ENCODE results near the gene EFNB2.

The EFNB2 gene

GRCh38 chr13:106526738-106527444 is 8.6 kb downstream of the EFNB2 start:
- Histone ChIP-seq H3K4me1 (ENCODE audit: control insufficient read depth in 1 of 2, insufficient read depth in 2 of 2, low read length in 2 of 2) (peaks cover 5 to 27% of the 10 kb centered on the region in 2 donors), H3K4me3 (ENCODE audit: low read depth in 1 of 2, low read length in 2 of 2) (no peak overlapping the region), H3K9ac (ENCODE audit: low read depth in 1 of 2, low read length in 2 of 2) (no peak overlapping the region), H3K36me3 (ENCODE audit: control insufficient read depth in 1 of 2, insufficient read depth in 2 of 2, low read length in 2 of 2) (peaks cover 0 to 3% of the 10 kb centered on the region in 2 donors), H3K9me3 (ENCODE audit: control insufficient read depth in 1 of 2, low read length in 2 of 2) (no peaks in the 10 kb centered on the region), H3K27me3 (ENCODE audit: control insufficient read depth in 1 of 2, insufficient read depth in 2 of 2, low read length in 2 of 2) (no peaks in the 10 kb centered on the region), H3K27ac (ENCODE audit: low read depth, low read length) (no peak overlapping the region)

DNA sequence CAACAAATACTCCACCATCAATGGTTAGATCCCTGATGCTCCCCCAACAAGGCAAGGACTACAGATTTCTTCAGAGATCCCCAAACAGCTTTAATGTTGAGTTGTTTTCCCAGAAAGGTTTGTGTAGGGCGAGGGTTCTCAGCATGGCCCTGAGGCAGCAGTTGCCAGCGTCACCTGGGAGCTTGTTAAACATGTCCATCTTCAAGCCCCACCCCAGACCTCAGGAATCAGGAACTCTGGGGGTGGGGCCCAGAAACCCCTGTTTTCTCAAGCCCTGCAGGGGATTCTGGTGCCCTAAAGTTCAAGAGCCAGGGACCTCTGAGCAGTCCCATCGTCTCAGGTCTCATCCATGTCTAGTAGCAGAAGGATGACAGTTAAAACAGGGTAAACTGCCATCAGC is 9.6 kb downstream of the EFNB2 start:
- Histone ChIP-seq H3K36me3 (ENCODE audit: control insufficient read depth in 1 of 2, insufficient read depth in 2 of 2, low read length in 2 of 2) (peaks cover 0 to 3% of the 10 kb centered on the region in 2 donors), H3K27ac (ENCODE audit: low read depth, low read length) (no peak overlapping the region), H3K9me3 (ENCODE audit: control insufficient read depth in 1 of 2, low read length in 2 of 2) (no peaks in the 10 kb centered on the region), H3K27me3 (ENCODE audit: control insufficient read depth in 1 of 2, insufficient read depth in 2 of 2, low read length in 2 of 2) (no peaks in the 10 kb centered on the region), H3K9ac (ENCODE audit: low read depth in 1 of 2, low read length in 2 of 2) (no peak overlapping the region), H3K4me1 (ENCODE audit: control insufficient read depth in 1 of 2, insufficient read depth in 2 of 2, low read length in 2 of 2) (peaks cover 0 to 19% of the 10 kb centered on the region in 2 donors), H3K4me3 (ENCODE audit: low read depth in 1 of 2, low read length in 2 of 2) (no peak overlapping the region)

DNA sequence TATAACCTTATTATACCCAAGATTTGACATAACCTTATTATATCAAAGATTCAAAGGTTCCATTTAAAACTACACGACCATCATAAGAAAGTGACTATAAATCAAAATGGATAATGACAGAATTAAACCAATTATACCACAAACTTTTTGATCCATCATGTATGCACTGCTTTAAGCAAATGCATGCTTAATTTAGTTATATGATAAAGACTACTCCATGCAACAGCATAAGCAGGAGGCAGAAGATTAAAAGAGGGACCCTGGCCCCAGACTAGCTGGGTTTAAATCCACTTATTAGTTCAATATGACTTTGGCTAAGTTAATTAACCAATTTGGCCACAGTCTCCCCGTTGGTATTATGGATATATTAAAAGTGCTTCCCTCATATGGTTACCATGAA is 11.4 kb downstream of the EFNB2 start:
- Histone ChIP-seq H3K27ac (ENCODE audit: low read depth, low read length) (no peak overlapping the region), H3K4me3 (ENCODE audit: low read depth in 1 of 2, low read length in 2 of 2) (no peak overlapping the region), H3K9ac (ENCODE audit: low read depth in 1 of 2, low read length in 2 of 2) (no peak overlapping the region), H3K27me3 (ENCODE audit: control insufficient read depth in 1 of 2, insufficient read depth in 2 of 2, low read length in 2 of 2) (no peaks in the 10 kb centered on the region), H3K9me3 (ENCODE audit: control insufficient read depth in 1 of 2, low read length in 2 of 2) (no peaks in the 10 kb centered on the region), H3K36me3 (ENCODE audit: control insufficient read depth in 1 of 2, insufficient read depth in 2 of 2, low read length in 2 of 2) (peaks cover 0 to 3% of the 10 kb centered on the region in 2 donors), H3K4me1 (ENCODE audit: control insufficient read depth in 1 of 2, insufficient read depth in 2 of 2, low read length in 2 of 2) (peaks cover 0 to 5% of the 10 kb centered on the region in 2 donors)

GRCh38 chr13:106523576-106523975 is 11.9 kb downstream of the EFNB2 start:
- Histone ChIP-seq H3K27ac (ENCODE audit: low read depth, low read length) (no peak overlapping the region), H3K27me3 (ENCODE audit: control insufficient read depth in 1 of 2, insufficient read depth in 2 of 2, low read length in 2 of 2) (no peaks in the 10 kb centered on the region), H3K36me3 (ENCODE audit: control insufficient read depth in 1 of 2, insufficient read depth in 2 of 2, low read length in 2 of 2) (peaks cover 0 to 3% of the 10 kb centered on the region in 2 donors), H3K9ac (ENCODE audit: low read depth in 1 of 2, low read length in 2 of 2) (no peak overlapping the region), H3K4me3 (ENCODE audit: low read depth in 1 of 2, low read length in 2 of 2) (no peak overlapping the region), H3K9me3 (ENCODE audit: control insufficient read depth in 1 of 2, low read length in 2 of 2) (no peaks in the 10 kb centered on the region), H3K4me1 (ENCODE audit: control insufficient read depth in 1 of 2, insufficient read depth in 2 of 2, low read length in 2 of 2) (peaks cover 0 to 5% of the 10 kb centered on the region in 2 donors)

GRCh38 chr13:106522898-106523525 is 12.4 kb downstream of the EFNB2 start:
- no peak overlapping the region for H3K4me3 ChIP-seq (ENCODE audit: low read depth in 1 of 2, low read length in 2 of 2)
- H3K9ac ChIP-seq (ENCODE audit: low read depth in 1 of 2, low read length in 2 of 2) = no peak overlapping the region
- H3K27me3 ChIP-seq (ENCODE audit: control insufficient read depth in 1 of 2, insufficient read depth in 2 of 2, low read length in 2 of 2) = no peaks in the 10 kb centered on the region
- H3K9me3 ChIP-seq (ENCODE audit: control insufficient read depth in 1 of 2, low read length in 2 of 2) = no peaks in the 10 kb centered on the region
- peaks cover 0 to 8% of the 10 kb centered on the region in 2 donors for H3K36me3 ChIP-seq (ENCODE audit: control insufficient read depth in 1 of 2, insufficient read depth in 2 of 2, low read length in 2 of 2)
- H3K4me1 ChIP-seq (ENCODE audit: control insufficient read depth in 1 of 2, insufficient read depth in 2 of 2, low read length in 2 of 2) = peaks cover 0 to 5% of the 10 kb centered on the region in 2 donors
- no peak overlapping the region for H3K27ac ChIP-seq (ENCODE audit: low read depth, low read length)

GRCh38 chr13:106522112-106522705 is 13.3 kb downstream of the EFNB2 start:
- no peaks in the 10 kb centered on the region for H3K27me3 ChIP-seq (ENCODE audit: control insufficient read depth in 1 of 2, insufficient read depth in 2 of 2, low read length in 2 of 2)
- no peak overlapping the region for H3K9ac ChIP-seq (ENCODE audit: low read depth in 1 of 2, low read length in 2 of 2)
- no peak overlapping the region for H3K4me3 ChIP-seq (ENCODE audit: low read depth in 1 of 2, low read length in 2 of 2)
- peaks cover 0 to 8% of the 10 kb centered on the region in 2 donors for H3K36me3 ChIP-seq (ENCODE audit: control insufficient read depth in 1 of 2, insufficient read depth in 2 of 2, low read length in 2 of 2)
- peaks cover 0 to 5% of the 10 kb centered on the region in 2 donors for H3K4me1 ChIP-seq (ENCODE audit: control insufficient read depth in 1 of 2, insufficient read depth in 2 of 2, low read length in 2 of 2)
- no peaks in the 10 kb centered on the region for H3K9me3 ChIP-seq (ENCODE audit: control insufficient read depth in 1 of 2, low read length in 2 of 2)
- no peak overlapping the region for H3K27ac ChIP-seq (ENCODE audit: low read depth, low read length)

- Histone ChIP-seq H3K4me3 (ENCODE audit: low read depth in 1 of 2, low read length in 2 of 2) (no peak overlapping the region), H3K27me3 (ENCODE audit: control insufficient read depth in 1 of 2, insufficient read depth in 2 of 2, low read length in 2 of 2) (no peaks in the 10 kb centered on the region), H3K36me3 (ENCODE audit: control insufficient read depth in 1 of 2, insufficient read depth in 2 of 2, low read length in 2 of 2) (peaks cover 0 to 8% of the 10 kb centered on the region in 2 donors), H3K27ac (ENCODE audit: low read depth, low read length) (no peak overlapping the region), H3K9me3 (ENCODE audit: control insufficient read depth in 1 of 2, low read length in 2 of 2) (no peaks in the 10 kb centered on the region), H3K4me1 (ENCODE audit: control insufficient read depth in 1 of 2, insufficient read depth in 2 of 2, low read length in 2 of 2) (peaks cover 0 to 5% of the 10 kb centered on the region in 2 donors), H3K9ac (ENCODE audit: low read depth in 1 of 2, low read length in 2 of 2) (no peak overlapping the region)
Observed at GRCh38 chr13:106521095-106521799, 14.2 kb downstream of the EFNB2 start.

DNA sequence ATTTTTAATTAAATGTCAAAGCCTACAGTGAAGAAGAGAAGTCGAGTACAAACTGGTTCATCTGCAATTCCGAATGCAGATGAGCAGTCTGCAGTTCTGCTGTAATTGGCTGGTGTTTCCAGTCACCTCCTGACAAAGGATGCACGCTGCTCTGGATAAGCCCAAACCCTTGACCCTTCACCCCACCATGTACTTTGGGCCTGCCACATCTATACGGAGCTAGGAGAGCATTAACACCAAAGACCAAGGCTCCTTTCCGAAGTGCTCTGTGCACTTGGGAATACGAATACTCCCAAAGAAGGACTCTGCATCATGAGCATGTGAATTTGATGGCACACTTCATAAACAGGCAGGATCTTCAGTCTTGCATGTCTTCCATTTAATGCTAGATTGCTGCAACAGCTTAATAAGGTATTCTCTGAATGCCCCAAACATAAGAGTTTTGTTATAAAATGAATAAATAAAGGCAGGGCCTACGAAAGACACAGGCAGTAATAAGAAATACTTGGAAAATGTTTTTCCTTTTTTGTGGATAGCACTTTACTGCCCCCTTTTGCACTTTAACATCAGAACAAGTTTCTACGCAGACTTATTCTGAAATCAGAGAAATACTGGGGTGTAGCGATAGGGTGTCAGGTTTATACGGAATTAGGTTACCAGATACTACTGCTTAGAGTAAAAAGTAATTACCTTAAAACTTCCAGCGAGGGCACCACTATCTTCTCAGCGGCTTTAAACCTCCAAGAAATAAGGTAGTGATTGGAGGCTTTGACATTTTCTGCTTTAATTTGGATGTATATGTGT is 15.0 kb downstream of the EFNB2 start:
- no peak overlapping the region for H3K27ac ChIP-seq (ENCODE audit: low read depth, low read length)
- H3K9me3 ChIP-seq (ENCODE audit: control insufficient read depth in 1 of 2, low read length in 2 of 2) = no peaks in the 10 kb centered on the region
- H3K4me3 ChIP-seq (ENCODE audit: low read depth in 1 of 2, low read length in 2 of 2) = no peak overlapping the region
- H3K27me3 ChIP-seq (ENCODE audit: control insufficient read depth in 1 of 2, insufficient read depth in 2 of 2, low read length in 2 of 2) = no peaks in the 10 kb centered on the region
- H3K9ac ChIP-seq (ENCODE audit: low read depth in 1 of 2, low read length in 2 of 2) = no peak overlapping the region
- H3K4me1 ChIP-seq (ENCODE audit: control insufficient read depth in 1 of 2, insufficient read depth in 2 of 2, low read length in 2 of 2) = peaks cover 0 to 5% of the 10 kb centered on the region in 2 donors
- H3K36me3 ChIP-seq (ENCODE audit: control insufficient read depth in 1 of 2, insufficient read depth in 2 of 2, low read length in 2 of 2) = peaks cover 0 to 8% of the 10 kb centered on the region in 2 donors

- Histone ChIP-seq H3K9me3 (ENCODE audit: control insufficient read depth in 1 of 2, low read length in 2 of 2) (no peaks in the 10 kb centered on the region), H3K27ac (ENCODE audit: low read depth, low read length) (no peak overlapping the region), H3K36me3 (ENCODE audit: control insufficient read depth in 1 of 2, insufficient read depth in 2 of 2, low read length in 2 of 2) (peaks cover 0 to 5% of the 10 kb centered on the region in 2 donors), H3K4me3 (ENCODE audit: low read depth in 1 of 2, low read length in 2 of 2) (no peak overlapping the region), H3K4me1 (ENCODE audit: control insufficient read depth in 1 of 2, insufficient read depth in 2 of 2, low read length in 2 of 2) (peaks cover 0 to 10% of the 10 kb centered on the region in 2 donors), H3K27me3 (ENCODE audit: control insufficient read depth in 1 of 2, insufficient read depth in 2 of 2, low read length in 2 of 2) (no peaks in the 10 kb centered on the region), H3K9ac (ENCODE audit: low read depth in 1 of 2, low read length in 2 of 2) (no peak overlapping the region)
Observed at GRCh38 chr13:106518512-106518911, 16.9 kb downstream of the EFNB2 start.
